Measurements from ENCODE around the gene LPCAT4.
"Not testable (repeated sequence)": the region's sequence is repeated elsewhere in the genome, so short reads cannot be mapped to it uniquely, and the experiment has no call there.

Gene LPCAT4, protein sequence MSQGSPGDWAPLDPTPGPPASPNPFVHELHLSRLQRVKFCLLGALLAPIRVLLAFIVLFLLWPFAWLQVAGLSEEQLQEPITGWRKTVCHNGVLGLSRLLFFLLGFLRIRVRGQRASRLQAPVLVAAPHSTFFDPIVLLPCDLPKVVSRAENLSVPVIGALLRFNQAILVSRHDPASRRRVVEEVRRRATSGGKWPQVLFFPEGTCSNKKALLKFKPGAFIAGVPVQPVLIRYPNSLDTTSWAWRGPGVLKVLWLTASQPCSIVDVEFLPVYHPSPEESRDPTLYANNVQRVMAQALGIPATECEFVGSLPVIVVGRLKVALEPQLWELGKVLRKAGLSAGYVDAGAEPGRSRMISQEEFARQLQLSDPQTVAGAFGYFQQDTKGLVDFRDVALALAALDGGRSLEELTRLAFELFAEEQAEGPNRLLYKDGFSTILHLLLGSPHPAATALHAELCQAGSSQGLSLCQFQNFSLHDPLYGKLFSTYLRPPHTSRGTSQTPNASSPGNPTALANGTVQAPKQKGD

DNA sequence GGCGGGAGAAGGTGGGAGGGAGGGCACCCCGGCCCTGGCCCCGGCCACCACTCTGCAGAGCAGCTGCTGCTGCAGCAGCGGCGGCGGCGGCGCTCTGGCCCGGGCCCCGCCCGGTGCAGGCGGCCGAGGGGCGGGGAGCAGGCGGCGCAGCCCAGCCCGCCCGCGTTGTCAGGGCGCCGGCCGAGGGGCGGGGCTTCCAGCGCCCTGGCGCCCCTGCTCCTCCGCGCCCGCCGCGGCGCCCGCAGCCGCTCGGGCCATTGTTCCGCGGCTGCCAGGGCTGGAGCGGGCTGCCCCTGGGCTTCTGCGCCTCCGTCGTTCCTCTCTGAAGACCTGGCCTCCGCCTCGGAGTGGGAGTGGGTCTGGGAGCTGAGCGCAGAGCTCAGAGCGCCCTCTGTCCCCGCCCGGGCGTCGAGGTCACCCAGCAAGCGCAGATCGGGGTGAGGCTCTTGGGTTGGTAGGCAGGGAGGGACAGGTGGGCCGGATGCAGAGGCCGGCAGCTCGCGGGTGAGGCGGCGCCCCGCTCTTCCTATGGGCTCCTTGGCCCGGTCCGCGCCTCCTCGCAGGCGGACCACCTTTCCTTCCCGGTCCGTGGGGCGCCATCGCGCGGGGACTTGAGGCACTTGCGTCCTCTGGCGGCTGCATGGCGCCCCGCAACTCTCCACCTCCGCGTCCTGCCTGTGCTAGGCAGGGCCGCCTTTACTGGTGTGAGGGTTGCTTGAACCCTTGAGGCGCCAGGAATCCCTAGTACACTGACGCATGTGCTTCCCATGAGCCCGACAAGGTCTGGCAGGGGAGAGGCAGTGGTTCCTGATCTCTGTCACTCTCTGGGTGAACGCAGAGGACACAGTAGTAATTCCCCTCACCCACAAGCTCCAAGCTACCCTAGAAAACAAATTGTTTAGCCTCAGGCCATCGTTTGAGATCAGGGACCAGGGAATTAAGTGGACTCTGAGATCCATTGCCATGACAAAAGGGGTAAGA lies at the start of gene LPCAT4:
Gene LPCAT4 (minus strand): TSS at position 96 of the 981 bp plus-strand sequence. CDS start 96 bp downstream, outside the sequence.
- peak; percentile 11 to 91 (median 79) for DNase-seq

DNA sequence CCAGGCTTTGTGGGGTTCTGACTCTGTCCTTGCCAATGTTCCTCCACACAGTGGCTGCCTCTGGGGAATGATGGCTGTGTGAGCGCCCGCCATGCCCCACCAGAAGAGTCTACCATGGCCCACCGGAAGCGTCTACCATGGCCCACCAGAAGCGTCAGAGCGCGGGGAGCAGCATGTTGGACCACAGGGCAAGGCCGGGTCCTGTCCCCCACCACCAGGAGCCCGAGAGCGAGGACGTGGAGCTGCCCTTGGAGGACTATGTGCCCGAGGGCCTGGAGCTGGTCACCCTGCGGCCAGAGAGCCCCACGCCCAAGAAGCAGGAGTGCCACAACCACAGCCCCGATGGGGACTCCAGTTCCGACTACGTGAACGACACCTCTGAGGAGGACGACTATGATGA lies 42.5 kb upstream of the LPCAT4 start:
- DNase-seq = not testable (repeated sequence)

DNA sequence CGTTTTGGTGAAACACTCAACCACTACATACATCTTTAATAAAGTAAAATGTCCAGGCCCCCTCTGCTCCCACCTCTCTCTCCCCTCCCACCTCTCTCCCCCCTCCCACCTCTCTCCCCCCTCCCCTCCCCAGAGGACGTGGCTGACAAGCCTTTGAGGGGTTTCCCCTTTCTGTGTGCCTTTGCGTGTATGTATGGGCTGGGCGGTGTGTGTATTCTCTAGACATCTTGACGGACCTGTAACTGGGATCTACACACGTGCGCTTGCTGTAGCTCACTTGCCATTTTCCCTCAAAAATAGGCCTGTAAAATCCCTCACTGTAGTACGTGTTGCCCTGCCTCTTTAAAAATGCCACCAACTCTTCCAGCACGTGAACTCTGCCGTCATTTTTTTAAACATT lies 42.0 kb upstream of the LPCAT4 start:
- DNase-seq = not testable (repeated sequence)

DNA sequence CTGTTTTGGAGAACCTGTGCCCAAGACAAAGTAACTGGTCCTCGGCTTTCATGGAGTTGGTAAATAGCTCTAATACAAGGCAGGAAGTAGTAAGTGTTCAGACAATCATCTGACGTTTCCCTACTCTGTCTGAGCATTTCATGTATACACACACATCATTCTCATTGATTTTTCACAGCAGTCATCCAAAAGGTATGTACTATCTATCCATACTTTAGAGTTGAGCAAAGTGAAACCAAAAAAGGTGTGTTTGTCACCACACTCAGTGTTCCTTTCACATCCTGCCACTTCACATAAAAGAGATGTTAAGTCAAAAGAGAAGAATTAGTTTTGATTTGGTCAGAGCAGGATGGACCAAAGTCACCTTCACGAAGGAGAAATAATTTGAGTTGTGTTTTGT lies 36.9 kb upstream of the LPCAT4 start:
- not testable (repeated sequence) for DNase-seq

DNA sequence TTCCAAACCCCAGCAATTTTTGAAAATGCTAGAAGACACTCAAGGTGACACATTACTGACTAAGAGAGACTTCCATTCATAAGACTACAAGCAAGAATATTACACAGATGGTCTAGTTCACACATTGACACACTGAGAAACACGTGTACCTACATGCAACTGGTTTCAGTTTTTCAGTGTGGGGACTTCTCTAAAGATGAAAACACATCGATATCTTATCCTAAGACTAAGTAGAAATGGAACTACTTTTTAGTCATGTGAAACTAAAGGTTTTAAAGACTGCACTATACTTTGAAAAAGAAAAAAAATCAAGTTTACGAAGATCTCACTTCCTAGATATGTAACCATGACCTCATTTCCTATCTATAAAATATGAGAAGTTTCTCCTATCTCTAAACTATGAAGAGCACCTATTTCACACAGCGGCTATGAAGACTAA lies 36.2 kb upstream of the LPCAT4 start:
- DNase-seq = not testable (repeated sequence)

DNA sequence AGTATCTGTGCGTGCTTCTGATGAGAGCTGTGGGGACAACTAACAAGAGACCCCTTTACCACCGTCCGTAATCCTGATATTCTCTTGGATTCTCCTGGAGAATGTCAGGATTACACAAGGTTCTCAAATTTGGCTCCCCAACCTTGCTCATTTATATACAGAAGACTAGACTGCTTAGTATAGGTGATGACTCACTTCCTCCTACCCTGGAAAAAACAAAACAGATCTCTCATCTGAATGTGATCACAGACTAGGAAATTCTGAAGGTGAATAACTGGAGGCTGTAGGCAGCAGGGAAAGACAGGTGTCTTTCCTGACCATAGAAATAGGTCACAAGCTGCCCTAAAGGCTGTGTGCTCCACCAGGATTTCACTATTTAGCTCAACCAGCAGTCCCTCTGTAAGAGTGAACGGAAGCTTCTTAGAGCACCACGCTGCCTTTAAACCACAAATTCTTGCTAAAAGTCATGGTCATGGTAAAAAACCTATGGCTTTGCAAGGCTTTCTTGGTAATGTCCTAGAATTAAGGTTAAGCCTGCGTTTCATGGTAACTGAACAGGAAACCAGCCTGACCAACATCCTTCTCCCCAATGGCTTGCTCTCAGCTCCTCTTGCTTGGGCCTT lies 30.8 kb upstream of the LPCAT4 start:
- not testable (repeated sequence) for DNase-seq

DNA sequence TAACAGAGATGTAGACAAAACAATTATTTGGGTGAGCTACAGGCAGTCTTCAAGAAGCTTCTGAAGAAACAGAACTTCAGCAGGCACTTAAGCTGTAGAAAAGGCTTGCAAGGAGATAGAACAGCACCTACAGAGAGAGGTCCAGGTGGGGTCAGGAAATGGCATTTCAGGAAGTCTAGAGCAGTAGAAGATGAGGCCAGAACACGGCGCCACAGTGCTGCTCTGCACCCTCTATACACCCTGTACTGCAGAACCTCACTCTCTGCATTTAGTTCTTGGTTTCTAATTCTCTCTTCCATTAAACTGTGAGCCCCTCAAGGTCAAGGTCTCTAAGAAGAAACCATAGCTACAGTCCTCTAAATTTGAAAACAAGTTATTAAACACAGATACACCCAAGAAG lies 26.0 kb upstream of the LPCAT4 start:
- DNase-seq = not testable (repeated sequence)

DNA sequence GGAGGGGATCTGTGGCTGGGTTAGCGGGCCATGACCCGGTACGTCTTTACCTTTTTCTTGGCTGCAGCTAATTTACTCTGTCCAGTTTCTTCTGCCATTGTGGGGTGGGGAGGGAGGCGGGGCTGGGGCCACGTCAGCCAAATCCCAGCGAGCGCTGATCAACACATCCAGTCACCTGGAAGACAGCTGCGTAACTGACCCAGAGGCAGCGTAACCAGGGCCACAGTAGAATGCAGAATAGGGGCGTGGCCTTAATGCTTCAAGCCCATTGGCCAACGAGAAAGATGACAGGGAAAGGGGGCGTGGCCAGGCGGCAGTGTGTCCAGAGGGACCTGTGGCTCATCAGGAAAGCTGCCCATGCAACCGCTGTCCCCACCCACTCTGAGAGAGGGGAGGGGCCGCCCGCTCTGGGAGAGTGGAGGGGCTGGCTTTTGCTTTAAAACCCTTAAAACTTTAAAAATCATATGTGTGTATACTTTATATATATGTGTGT lies 22.6 kb upstream of the LPCAT4 start:
- DNase-seq = not testable (repeated sequence)

DNA sequence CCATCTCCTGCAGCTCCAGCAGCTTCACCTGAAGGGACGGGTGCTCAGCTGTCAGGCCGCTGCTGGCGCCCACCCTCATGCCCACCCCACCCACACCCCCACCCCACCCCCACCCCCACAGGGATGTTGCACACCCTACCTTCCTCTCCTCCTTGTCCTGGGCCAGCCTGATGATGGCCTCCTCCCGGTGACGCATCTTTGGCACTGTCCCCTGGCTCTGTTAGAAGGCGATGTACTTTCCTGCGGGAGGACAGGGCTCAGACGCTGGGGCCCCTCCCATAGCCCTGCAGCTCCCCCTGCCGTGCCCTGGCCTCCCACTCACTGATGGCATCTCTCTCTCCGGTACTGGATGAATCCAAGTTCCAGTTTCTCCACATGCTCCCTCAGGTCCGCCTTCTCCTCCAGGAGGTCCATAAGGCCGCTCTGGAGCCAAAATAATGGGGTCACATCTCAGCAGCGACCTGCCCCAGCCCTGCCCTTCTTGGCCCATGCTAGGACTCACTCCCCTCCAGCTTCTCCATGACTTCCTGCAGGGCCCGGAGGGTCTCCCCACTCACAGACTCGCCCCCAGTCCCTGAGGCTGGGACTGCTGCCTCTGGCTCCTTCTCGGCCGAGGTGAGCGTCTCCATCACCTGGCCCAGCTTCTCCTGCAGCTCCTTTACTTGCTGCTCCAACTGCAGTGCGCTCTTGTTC lies 15.0 kb upstream of the LPCAT4 start:
- not testable (repeated sequence) for DNase-seq

DNA sequence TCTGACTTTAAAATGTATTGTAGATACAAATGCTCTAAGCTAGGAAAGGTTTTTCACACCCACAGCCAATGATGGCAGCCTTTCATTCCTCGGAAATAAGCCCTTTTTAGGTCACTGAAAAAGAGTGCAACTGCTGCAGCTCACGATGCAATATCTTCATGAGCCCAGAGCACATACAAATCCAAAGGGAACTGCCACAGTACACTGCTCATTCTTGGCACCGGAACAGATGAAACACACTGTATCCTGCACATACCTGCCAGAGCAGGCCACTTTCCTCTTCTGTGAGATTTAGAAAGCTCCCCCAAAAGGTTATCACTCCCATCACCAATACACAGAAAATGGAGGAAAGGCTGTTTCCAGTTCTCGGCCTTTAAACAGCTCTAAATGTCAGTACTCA lies 13.5 kb upstream of the LPCAT4 start:
- DNase-seq = not testable (repeated sequence)

DNA sequence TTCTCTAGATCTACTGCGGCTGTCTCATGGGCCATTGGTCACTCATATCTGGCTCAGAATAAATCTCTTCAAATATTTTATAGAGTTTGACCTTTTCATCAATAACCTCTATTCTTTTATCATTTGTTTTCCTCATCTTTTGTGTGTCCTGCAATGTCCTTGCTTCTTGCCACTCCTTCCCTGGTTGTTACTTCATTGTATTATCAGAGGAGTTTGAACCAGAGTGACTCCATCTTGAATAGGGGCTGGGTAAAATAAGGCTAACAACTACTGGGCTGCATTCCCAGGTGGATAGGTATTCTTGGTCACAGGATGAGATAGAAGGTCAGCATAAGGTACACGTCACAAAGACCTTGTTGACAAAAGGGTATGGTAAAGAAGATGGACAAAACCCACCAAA lies 9.9 kb upstream of the LPCAT4 start:
- DNase-seq = no peak

DNA sequence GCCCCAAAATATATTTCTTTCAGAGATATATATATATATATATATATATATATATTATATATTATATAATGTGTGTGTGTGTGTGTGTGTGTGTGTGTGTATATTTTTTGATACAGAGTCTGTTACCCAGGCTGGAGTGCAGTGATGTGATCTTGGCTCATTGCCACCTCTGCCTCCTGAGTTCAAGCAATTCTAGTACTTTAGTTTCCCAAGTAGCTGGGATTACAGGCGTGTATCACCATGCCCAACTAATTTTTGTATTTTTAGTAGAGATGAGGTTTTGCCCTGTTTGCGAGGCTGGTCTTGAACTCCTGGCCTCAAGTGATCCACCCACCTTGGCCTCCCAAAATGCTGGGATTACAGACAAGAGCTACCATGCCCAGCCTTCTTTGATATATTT lies 8.5 kb upstream of the LPCAT4 start:
- not testable (repeated sequence) for DNase-seq

DNA sequence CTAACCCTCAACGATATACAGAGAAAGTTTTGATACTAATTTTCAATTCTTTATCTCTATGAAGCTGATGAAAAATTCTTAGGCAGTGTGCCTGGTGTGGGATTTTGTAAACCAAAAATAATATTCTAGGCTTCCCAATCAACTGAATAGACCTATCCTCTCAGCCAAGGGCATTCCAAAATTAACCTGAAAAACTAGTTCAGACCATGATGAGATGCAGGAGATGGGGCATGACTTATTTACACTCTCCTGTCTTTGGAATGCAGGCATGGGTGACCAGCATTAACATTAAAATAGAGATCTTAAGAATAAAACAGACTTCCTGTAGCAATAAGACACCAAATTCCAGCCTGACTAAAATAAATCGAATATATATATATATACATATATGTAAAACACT lies 7.8 kb upstream of the LPCAT4 start:
- DNase-seq = no peak

DNA sequence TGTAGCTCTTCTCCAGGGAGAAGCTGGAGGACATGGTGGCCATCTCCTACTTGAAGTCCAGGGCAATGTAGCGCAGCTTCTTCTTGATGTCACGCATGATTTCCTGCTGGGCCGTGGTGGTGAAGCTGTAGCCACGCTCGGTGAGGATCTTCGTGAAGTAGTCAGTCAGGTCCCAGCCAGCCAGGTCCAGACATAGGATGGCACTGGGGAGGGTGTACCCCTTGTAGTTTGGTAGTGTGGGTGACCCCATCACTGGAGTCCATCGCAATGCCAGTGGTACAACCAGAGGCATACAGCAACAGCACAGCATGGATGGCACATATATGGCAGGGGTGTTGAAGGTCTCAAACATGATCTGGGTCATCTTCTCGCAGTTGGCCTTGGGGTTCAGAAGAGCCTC lies 7.0 kb upstream of the LPCAT4 start:
- no peak for DNase-seq

DNA sequence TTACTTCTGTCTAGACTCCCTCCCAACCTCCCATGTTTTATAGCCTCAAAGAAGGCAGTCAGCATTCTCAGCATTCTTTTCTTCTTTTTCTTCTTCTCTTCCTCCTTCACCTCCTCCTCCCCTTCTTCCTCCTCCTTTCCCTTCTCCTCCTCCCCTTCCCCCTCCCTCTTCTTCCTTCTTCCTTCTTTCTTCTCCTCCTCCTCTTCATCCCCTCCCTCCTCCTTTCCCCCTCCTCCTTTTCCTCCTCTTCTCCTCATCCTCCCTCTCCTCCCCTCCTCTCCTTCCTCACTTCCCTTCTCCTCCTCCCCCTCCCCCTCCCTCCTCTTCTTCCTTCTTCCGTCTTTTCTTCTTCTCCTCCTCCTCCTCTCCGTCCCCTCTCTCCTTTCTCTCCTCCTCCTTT lies 3.6 kb upstream of the LPCAT4 start:
- no peak for DNase-seq

DNA sequence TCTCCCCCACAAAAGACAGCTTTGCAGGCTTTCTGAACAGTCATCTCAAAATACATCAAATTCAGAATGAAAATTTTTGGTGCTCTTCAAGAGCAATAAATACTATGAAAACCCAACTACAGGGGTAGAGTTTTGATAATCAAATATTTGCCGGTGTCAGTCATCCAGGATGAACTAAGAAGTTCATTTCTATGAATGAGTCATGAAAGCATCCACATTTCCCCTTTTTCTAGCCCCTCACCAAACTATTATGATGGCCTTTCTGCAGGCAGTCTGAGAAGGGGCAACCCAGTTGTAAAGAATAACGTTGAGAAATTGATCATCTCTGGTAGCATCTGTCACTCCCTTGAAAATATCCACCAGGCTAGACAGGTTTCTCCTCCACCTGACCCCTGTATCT lies 3.1 kb upstream of the LPCAT4 start:
- DNase-seq = no peak

DNA sequence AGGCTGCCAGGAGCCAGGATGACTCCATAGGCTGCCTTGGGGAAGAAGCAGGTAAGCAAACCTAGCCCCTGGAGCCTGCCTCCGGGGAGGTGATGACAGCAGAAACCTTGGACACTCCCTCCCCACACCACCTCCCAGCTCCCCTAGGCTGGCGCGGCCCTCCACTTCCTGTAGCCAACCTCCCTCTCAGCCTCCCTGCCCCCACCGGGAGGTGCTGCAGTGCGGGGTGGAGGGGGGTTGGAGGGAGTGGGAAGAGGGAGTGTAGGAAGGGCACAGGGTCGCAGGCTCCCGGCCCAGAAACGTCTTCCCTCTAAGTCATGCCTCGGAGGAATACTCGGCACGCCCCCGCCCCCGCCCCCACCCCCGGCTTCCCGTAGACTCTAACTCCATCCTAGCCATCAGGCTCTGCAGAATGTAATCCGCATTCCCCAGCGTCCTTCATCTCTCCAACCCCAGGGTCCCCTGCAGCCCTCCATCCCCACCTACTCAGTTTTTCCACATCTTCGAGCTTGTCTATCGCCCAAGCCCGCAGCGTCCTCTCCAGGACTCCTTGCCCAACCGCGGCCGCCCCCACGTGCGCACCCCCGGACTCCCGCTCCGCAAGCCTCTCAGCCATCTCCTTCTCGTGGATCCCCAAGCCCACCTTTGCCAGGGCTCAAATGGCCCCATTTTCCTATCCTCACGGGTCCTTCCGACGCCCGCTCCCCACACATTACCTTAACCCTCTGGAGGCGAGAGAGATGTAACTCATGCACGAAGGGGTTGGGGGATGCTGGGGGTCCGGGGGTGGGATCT lies 528 bp downstream of the LPCAT4 start:
- peak in 47 of 58 donors; percentile 14 to 66 (median 36) for DNase-seq

DNA sequence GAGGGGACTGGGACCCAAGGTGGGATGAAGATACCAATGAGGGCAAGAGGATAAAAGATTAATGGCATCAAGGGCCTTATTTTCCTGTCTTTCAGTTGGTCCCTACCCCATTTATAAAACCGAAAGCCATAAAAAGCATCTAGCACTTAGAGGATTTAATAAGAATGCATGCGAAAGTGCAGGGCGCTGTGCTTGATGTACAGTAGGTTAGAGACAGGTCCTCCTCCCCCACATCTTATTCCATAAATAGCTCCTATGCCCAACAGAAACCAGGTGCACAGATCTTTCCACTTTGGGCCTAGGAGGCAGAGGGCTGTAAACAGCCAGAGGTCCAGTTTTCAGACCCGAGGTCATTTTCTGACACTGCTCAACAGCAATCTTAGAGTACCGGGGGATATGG lies 1.2 kb downstream of the LPCAT4 start:
- peak in 2 of 58 donors; percentile 17 to 34 for DNase-seq

DNA sequence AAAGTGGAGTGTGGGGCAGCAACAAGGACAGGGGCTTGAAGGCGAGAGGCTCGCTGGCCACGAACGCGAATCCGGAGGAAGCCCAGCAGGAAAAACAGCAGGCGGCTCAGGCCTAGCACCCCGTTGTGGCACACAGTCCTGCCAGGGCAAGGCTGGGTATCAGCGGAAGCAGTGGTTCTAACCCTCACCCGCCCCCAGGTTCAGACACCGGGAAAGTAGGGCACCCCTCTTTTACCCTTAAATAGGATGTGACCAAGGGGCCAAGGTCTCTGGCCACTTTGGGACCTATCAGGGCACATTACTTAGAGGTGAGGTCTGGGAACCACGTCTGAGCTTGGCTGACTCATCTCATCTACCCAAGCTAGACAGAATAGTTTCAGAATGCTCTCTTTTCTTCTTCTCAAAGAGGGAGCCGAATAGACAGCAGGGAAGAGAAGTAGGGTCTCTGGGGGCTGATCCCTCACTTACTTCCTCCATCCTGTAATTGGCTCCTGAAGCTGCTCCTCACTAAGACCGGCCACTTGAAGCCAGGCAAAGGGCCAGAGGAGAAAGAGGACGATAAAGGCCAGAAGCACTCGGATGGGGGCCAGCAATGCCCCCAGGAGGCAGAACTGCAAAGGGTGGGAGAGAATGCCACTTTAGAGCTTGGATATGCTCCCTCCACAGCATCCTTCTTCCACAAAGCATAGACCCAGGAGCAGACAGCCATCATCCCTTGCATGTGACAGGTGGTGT lies 1.7 kb downstream of the LPCAT4 start:
- DNase-seq = no peak
